Epithelial cell of prostate (primary cell): Measurements from ENCODE around the gene REEP5.
"Not testable (repeated sequence)": the region's sequence is repeated elsewhere in the genome, so short reads cannot be mapped to it uniquely, and the experiment has no call there.

Experiments used
- DNase-seq: peaks from one replicate; pipeline ENCODE4 v3.0.0-alpha.2; 2011; ENCODE audit warnings: low read depth, low spot score
- H3K27ac ChIP-seq: fragments of 450-650 bp; 2 replicates; pipeline ENCODE4 v1.5.1; 2017; ENCODE audit warnings: mild to moderate bottlenecking

Gene REEP5

GRCh38 chr5:112921833-112922817, at the start of gene REEP5:
TSS of gene REEP5 (minus strand) at chr5:112922227. CDS start at chr5:112922190, 37 bp downstream.
- DNase-seq, result no peak
- peak within 1 kb of the TSS; percentile 65 for H3K27ac ChIP-seq

- no peak overlapping the region for H3K27ac ChIP-seq
- no peak for DNase-seq
These were observed 49.2 kb upstream of the REEP5 start for GRCh38 chr5:112971276-112971675.

GRCh38 chr5:112968411-112969106, 46.5 kb upstream of the REEP5 start:
- DNase-seq, result no peak
- peak overlapping the region; percentile 17 for H3K27ac ChIP-seq

GRCh38 chr5:112967520-112968083, 45.6 kb upstream of the REEP5 start:
- H3K27ac ChIP-seq, result no peak overlapping the region
- DNase-seq, result no peak

- DNase-seq, result no peak
- no peak overlapping the region for H3K27ac ChIP-seq
These were observed 43.8 kb upstream of the REEP5 start for GRCh38 chr5:112965733-112966306.

GRCh38 chr5:112963374-112963733, 41.3 kb upstream of the REEP5 start:
- peak overlapping the region; percentile 48 for H3K27ac ChIP-seq
- DNase-seq, result not testable (repeated sequence)

- H3K27ac ChIP-seq, result no peak overlapping the region
- no peak for DNase-seq
These were observed 39.0 kb upstream of the REEP5 start for GRCh38 chr5:112960863-112961504.

- DNase-seq, result no peak
- no peak overlapping the region for H3K27ac ChIP-seq
These were observed 38.3 kb upstream of the REEP5 start for GRCh38 chr5:112960315-112960714.

GRCh38 chr5:112959872-112960271, 37.8 kb upstream of the REEP5 start:
- peak; percentile 37 for DNase-seq
- H3K27ac ChIP-seq, result not testable (repeated sequence)

GRCh38 chr5:112958093-112959088, 36.4 kb upstream of the REEP5 start:
- no peak overlapping the region for H3K27ac ChIP-seq

GRCh38 chr5:112957036-112957808, 35.2 kb upstream of the REEP5 start:
- no peak overlapping the region for H3K27ac ChIP-seq
- DNase-seq, result no peak

More at GRCh38 chr5:112958093-112959088, 36.4 kb upstream of the REEP5 start:
- peak; percentile 74 for DNase-seq

- DNase-seq, result no peak
- no peak overlapping the region for H3K27ac ChIP-seq
These were observed 34.6 kb upstream of the REEP5 start for GRCh38 chr5:112956606-112957005.

GRCh38 chr5:112951124-112951702, 29.2 kb upstream of the REEP5 start:
- no peak for DNase-seq
- no peak overlapping the region for H3K27ac ChIP-seq

GRCh38 chr5:112948458-112948857, 26.4 kb upstream of the REEP5 start:
- H3K27ac ChIP-seq, result no peak overlapping the region
- no peak for DNase-seq

GRCh38 chr5:112940670-112941069, 18.6 kb upstream of the REEP5 start:
- no peak overlapping the region for H3K27ac ChIP-seq
- DNase-seq, result no peak

- no peak for DNase-seq
- H3K27ac ChIP-seq, result no peak overlapping the region
These were observed 16.3 kb upstream of the REEP5 start for GRCh38 chr5:112938286-112938685.

- no peak overlapping the region for H3K27ac ChIP-seq
- no peak for DNase-seq
These were observed 13.6 kb upstream of the REEP5 start for GRCh38 chr5:112935675-112936074.

- no peak overlapping the region for H3K27ac ChIP-seq
- no peak for DNase-seq
These were observed 12.3 kb upstream of the REEP5 start for GRCh38 chr5:112934366-112934663.
